HG03196 (cell line): Measurements from ENCODE around the gene LY86.
"Not testable (repeated sequence)": the region's sequence is repeated elsewhere in the genome, so short reads cannot be mapped to it uniquely, and the experiment has no call there.

ENCODE experiments used
- ATAC-seq: cut with Tn5 transposase; IDR thresholded peaks from one replicate; pipeline ENCODE4 v1.9.1; 2021; ENCODE audit not compliant: unreplicated experiment

LY86 gene

DNA sequence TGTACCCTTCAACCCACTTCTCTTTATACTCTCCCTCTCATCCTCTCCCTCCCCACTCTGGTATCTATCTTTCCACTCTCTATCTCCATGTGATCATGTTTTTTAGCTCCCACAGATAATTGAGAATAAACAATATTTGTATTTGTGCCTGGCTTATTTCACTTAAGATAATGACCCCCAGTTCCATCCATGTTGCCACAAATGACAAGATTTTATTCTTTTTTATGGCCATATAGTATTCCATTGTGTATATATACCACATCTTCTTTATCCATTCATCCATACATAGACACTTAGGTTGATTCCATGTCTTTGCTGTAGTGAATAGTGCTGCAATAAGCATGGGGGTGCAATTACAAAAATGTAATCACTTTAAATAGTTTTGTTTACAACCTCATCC lies 62.3 kb downstream of the LY86 start:
- ATAC-seq = no peak

DNA sequence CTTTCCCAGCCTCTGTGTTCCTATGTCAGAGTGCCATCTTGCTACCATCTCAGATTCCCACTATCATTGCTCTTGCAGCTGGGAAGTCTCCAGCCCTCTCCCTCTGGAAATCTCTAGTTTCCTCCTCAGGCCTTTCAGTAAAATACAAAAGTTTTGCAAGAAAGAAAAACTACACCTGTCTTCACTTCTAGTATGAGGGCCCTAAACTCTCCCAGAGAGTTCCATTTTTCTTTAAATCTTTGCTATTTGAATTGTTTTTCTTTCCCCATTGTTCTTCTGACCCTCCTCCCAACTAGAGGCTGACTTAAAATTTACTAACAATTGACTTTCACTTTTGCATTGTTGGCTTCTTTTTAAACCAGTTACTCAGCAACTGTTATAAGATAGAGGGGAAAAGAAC lies 62.8 kb downstream of the LY86 start:
- no peak for ATAC-seq

DNA sequence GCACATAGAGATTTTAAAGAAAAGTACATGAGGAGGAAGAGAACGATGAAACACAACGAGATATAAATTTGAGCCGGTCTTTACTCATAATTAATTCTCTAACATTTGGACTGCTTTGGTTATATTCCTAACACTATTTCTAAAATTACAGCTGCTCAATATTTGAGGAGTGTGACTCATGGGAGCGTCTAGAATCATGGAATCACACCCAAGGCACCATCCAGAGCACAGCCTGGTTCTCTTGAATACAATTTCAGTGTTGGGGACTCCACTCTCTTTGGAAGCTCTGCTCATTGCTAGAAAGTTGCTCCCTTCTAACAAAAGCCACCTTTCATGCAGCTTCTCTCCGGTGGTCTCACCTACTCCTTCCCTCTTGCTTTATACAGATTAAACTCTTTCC lies 64.4 kb downstream of the LY86 start:
- ATAC-seq = no peak

DNA sequence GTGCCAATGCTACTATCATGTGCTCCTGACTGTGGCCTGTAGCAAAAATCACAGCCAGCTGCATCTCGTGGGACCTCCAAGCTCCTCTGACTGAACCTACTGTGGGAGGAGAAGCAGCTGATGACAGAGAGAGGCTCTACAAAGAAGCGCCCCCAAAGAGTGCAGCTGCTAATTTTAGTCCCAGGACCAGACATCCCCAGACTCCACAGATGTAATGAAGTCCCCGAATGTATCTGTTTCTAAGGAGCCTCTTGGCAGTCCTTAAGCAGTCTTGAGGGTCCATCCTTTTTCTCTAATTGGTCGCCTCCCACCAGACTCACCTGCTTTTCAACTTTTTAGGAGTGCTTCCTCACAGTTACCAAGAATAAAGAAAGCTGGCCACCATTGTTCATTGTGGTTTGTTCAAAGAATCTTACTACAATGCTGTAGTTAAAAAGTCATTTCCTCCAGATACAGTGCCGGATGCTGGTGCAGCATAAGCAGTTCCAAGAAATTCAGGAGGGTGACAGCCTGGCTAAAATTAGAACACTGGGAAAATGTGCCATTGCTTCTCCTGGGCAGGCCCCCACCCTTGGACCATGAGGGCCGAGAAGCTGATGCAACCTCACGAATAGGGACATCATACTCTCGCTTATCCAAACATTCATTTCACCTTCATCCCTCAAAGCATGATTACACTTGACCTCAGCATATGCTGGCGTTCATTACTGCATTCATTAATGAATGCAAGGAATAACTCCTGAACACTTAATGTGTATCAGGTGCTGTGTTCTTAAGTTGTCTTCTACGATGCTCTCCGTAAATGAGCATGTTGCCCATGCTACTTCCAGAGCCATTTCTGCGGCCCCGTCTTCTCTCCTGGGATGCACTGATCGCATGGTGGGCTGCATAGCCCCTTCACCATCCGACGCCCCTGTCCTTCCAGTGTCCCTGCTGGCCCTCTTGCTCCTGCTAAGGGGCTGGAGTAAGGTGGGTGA lies 66.4 kb downstream of the LY86 start:
- ATAC-seq = no peak

DNA sequence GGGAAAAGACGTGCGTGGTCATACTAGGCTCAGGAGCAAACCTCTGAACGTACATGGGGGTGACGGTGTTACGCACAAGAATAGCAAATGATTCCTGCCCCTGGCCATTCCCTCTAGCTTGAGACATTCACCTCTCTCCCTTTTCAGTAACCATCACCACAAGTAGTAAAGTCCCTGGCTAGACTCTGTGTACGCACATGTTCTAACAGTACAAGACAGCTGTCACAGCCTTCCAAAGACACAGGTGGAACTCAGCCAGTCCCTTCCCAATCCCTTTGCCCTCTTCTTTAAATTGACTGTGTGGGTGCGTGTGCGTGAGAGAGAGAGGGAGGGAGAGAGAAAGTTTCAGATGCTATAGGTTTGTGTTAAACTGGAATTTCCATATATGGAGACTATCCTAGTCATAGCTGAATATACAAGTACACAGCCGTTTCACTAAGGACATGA lies 67.3 kb downstream of the LY86 start:
- no peak for ATAC-seq

DNA sequence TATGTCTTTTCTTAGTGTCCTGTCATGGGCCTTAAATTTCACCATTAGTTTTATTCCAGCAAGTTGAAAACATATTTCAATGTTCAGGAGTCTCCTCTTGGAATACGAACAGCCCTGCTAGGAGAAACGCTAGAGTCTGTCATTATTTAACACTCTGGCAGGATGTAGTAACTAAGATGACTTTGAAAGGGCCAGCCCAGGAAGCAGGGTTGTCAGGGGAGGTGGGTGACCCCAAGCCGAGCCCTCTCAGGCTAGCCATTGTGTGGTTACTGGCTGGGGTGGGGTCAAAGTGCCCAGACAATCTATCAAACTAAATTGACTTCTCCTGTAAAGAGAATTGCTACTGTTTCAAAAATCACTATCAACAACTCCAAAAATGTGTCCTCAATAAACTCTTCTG lies 67.8 kb downstream of the LY86 start:
- no peak for ATAC-seq

DNA sequence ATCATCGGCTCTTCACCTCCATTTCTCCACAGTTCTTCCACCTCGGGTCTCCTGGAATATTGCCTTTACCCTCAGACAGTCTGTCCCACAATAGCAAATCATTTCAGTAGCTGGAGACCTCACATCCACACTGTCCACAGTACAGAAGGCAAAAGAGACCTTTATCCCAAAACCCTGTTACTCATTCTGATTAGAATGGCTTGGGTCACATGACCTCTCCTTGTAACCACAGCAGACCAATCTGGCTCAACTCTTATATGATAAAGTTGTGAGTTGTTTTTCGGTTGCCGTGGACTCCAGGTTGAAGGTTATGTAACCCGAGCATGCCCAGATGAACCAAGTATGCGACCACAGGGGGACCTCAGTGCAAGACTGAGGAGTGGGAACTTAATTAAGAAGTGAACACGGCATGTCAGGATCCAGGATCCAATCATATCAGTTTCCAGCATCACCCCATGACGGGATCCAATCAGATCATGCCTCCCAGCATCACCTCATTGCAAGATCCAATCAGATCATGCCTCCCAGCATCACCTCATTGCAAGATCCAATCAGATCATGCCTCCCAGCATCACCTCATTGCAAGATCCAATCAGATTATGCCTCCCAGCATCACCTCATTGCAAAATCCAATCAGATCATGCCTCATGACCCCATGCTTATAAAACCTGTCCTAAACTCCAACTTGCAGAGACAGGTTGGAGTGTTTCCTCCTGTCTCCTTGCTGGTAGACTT lies 68.7 kb downstream of the LY86 start:
- ATAC-seq = no peak

DNA sequence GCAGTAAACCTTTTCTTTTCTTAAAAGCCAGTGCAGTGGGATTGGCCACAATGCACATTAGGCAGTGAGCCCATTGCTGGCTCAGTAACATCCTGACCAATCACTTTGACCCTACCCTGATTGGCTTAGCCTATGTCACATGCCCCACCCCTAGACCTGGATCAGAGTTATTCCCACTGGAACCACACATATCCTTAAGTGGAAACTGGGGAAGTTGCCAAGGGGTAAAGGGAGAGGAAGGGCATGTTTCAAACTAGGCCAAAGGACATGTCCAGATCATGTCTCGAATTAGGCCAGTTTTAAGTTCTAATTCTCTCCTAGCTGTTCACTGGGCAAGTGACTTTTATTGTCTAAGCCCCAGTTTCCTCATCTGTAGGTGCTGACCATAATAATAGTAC lies 69.3 kb downstream of the LY86 start:
- no peak for ATAC-seq

DNA sequence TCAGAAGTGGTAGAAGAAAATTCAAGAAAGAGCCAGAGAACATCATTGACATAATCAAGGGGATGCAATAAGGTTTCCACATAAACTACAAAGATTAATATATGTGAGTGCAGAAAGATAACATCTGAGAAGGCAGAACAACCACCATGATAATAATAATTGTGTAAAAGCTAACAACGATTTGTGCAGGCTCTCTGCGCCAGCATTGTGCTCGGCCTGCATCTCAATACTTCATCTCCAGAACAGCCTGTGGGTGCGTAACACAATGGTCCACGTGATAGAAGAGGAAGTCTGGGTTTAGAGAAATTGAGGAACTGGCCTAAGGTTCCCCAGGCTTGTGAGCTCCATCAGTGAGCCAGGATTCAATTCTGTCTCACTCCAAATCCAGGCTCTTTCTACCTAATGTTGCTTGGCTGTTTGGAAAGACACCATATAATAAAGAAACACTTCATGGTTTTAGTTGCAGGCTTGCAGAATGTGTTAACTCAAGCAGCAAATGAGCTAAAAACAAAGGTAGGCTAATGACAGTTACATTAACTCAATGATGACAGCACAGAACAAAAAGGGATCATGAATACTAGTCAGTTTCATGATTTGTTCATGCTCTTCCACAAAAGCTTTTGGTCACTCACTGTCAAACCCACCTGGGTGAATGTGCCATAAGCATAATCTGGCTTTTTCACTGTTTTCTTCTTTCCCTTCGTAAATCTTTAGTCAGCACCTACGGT lies 71.2 kb downstream of the LY86 start:
- peak; percentile 36 for ATAC-seq

DNA sequence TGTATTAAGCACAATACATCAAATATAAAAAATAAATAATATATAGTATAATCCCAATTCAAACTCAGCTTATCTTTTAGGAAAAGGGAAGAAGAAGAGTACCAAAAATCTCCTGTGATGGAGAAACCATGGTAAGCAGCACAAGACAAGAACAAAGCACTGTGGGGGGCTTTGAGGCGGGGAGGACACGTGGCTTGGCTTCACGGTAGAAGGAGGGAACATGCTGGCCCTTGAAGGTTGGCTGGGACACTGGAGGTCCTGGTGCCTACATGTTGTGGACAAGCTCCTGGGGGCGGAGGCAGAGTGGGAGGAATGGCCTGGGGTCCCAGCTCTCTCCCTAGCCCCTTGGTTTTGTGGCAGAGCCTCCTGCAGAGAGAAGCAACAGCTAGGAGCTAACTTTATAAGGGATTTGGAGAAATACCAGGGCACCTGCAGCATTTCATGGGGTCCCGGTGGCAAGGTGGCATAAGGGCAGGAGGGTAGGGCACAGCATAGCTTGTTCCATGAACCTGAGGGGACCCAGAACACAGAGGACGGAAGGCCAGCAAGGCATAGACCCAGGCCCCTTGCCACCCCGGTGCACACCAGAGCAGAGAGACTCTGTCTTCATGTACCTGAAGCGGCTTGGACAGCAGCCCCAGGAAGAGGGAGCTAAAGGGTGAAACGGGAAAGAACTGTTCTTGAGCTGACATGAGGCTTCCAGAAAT lies 72.0 kb downstream of the LY86 start:
- no peak for ATAC-seq

DNA sequence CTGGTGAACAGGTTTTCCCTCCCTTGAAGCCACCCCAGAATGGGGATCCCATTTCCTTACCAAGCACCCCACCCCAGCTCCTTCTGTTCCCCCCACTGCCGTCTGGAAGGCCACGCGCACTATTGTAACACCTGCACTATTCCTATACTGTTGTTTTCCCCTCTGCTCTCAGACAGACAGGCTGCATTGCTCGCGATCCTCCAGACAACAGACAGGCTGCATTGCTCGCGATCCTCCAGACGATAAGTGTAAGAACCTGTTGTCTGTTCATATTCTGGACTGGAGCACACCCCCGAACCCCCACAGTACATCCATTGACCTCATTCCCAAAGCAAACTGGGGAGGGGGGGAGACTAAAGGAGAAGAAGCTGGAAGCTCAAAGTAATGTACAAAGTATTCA lies 72.7 kb downstream of the LY86 start:
- no peak for ATAC-seq

DNA sequence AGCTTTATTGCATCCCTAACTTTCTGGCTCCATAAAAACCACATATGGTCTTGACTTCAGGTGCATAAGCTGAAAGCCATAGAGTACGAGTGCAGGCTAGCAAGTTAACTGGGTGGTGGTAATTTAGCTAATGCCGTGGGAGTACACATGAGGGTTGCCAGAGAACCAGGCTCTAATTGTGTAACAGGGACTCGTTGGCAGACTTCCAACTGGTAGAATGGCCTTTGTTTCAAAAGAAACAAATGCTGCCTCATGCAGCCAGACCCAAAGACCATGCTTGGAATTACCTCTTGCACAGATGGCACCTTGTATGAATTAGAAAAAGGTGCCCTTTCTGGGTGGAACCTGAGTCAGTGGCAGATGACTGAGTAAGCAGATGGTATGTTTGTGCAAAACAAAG lies 73.2 kb downstream of the LY86 start:
- no peak for ATAC-seq

DNA sequence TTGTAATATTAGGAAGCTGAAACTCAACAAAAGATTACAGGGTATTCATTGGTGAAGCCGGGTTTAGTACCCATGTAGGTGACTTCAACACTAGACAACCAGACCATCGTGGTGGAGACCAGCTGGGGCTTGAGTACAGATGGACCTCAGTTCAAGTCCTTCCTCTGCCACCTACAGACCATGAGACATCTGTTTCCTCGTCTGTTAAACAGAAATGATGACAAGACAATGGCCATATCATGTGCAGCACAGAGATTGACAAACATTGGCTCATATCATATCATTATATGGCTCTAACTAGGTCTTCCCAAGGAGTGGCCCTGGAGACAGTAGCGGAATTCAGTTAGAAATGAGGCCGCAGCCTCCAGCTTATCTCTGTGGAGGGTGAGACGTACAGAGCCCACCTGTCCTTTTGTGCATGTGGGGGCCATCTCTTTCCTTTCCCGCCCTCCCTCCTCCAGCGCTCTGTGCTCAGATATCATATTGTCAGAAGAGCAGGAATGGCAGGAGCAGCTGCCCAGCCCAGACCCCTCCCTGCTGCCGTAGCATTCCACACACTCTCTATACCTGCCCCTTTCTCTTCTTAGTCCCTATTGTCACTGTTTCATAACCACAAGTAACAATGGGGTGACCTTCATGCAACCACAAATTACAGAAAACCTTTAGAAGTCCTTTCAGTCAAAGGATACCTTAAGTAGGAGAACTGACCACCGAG lies 75.1 kb downstream of the LY86 start:
- ATAC-seq = no peak

DNA sequence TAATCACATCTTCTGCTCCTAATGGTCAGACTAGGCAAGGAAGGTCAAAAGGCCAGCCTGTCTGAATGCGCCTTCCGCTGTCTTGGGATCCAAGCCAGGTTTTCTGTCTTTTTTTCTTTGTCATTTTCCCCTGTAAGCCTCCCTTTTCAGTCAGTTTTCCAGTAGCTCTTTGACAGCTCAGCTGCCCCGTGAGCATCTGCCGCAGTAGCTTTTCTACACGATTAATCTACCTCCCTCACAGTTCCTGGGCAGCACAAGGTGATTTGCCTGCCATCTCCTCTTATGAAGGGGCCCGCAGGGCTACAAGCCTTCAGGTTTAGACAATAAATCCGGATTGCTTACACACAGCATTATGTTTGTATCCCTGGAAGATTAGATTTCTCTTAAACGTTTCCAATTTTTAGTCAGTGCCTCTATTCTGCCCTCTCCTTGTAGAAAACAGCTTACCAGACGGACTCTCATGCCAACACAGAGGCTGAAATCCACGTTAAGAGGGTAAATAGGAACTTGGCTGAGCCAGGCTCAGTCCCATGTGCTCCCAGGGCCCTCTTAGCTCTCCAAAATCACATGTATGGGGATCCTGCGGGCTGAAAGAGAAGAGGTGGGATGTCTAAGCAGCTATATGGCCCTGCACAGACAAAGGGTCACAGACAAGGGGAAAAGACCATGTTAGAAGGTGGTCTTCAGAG lies 77.2 kb downstream of the LY86 start:
- no peak for ATAC-seq

DNA sequence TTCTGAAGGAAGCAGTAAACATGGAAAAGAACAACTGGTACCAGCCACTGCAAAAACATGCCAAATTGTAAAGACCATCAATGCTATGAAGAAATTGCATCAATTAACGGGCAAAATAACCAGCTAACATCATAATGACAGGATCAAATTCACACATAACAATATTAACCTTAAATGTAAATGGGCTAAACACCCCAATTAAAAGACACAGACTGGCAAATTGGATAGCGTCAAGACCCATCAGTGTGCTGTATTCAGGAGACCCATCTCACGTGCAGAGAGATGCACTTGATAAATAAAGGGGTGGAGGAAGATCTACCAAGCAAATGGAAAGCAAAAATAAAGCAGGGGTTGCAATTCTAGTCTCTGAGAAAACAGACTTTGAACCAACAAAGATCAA lies 81.6 kb downstream of the LY86 start:
- not testable (repeated sequence) for ATAC-seq

DNA sequence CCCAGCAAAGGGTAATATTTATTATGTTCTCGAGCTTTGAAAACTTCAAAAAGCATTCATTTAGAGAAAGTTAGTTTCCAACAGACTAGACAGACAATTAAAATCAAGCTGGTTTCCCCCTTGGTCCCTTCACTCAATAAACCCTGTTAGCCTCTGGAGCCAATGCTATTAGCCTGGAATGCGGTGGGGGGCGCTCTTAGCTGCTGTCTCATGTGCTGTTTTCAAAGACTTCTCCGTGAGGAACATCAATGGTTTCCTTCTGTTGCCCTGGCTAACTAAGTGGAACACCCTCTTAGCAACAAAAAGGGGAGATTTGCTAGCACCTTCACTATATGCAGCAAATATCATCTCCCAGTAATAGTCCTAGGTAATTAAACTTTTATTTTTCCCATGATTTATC lies 86.4 kb downstream of the LY86 start:
- no peak for ATAC-seq

DNA sequence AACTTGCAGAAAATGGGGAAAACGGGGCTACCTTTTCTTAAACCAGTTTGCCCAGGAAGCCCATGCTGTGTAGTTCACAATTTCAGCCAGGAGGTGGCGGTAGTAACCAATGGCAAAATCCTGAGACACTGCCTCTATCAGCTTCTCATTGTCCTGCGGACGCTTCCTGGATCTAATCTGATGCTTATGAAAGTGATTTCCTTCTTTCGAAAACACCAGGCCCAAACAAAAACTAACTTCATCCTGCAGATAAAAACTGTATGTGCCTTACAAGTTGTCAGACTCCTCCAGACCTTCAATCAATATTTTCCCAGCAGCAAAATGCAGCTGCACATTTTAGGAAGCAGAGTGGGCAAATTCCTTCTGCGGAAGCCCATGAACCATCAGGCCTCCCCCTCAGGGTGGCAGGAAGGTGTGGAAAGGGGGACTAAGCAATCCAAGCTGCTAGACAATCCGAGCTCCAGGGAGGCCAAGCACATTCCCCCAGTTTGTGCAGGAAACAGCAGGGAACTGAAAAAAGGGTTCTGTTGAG lies 88.5 kb downstream of the LY86 start:
- peak; percentile 81 for ATAC-seq

DNA sequence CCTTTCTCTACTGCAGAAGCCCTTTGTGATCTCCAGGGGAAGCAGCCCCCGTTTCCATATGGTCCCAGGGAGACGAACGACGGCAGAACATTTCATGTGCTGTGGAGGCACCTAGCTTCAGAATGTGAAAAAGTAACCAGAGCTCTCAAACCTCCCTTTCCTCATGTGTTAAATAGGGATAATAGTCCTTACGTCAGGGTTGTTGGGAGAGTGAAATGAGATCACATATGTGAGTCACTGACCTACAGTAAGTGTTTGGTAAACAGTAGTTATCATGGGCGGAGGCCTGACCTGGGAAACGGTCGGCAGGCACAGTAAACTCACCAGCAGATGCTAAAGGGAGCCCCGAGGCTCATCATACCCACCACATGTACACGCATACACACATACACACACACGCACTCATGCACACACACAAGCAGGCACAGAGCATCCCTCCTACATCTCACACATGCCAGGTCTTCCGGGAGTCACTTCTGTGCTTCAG lies 89.7 kb downstream of the LY86 start:
- ATAC-seq = no peak

DNA sequence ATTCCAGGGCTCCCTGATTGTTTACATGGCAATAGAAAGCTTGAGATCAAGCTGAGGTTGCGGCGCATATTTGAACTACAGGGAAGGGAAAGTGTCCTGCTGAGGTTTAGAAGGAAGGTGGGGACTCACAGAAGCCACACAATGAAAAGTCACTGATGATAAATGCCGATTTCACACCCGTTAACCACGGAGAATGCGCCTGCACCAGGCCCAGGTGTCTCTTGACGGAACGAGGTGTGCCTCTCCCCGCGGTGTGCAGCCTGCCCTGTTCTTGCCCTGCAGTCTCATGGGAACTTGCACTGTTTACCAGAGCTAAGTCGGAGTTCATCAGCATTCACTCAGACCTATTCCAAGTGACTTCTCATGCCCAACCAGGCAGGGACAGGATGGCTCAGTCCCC lies 90.3 kb downstream of the LY86 start:
- ATAC-seq = no peak
